NCI-H2227 (cell line): ENCODE measurements around the gene AMH.

Source experiments
- DNase-seq: peaks from one replicate; lab custom pipeline; 2025; ENCODE audit not compliant: unreplicated experiment; lab: John Stamatoyannopoulos, UW

Gene AMH

DNA sequence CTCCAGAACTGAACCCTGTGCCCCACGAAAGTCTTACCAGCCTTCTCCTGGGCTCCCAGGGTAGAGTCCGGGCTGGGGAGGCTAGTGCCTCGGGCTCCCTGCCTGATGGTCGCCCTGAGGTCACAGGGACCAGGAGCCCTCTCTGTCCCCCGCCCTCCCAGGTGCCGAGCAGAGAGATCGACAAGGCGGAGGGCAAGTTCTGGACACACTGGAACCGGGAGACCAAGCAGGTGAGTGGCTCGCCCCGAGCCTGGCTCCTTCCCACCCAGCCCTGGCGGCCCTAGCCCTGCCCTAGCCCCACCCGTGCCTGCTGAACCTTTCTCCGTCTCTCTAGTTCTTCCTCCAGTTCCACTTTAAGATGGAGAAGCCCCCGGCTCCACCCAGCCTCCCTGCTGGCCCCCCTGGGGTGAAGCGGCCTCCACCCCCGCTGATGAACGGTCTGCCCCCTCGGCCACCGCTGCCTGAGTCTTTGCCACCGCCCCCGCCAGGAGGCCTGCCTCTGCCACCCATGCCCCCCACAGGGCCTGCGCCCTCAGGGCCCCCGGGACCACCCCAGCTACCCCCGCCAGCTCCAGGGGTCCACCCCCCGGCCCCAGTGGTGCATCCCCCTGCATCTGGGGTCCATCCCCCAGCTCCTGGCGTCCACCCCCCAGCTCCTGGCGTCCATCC lies 1.6 kb upstream of the AMH start:
- DNase-seq: no peak

- no peak for DNase-seq
Measured at GRCh38 chr19:2248136-2249009, 750 bp upstream of the AMH start.

- DNase-seq: no peak
Measured at GRCh38 chr19:2249880-2250765, 1.0 kb downstream of the AMH start.

GRCh38 chr19:2250766-2251105 lies 1.6 kb downstream of the AMH start:
- DNase-seq: no peak

GRCh38 chr19:2251106-2252054 lies 2.3 kb downstream of the AMH start:
- no peak for DNase-seq

GRCh38 chr19:2252055-2252796 lies 3.1 kb downstream of the AMH start:
- no peak for DNase-seq

GRCh38 chr19:2252797-2253105 lies 3.6 kb downstream of the AMH start:
- no peak for DNase-seq

DNA sequence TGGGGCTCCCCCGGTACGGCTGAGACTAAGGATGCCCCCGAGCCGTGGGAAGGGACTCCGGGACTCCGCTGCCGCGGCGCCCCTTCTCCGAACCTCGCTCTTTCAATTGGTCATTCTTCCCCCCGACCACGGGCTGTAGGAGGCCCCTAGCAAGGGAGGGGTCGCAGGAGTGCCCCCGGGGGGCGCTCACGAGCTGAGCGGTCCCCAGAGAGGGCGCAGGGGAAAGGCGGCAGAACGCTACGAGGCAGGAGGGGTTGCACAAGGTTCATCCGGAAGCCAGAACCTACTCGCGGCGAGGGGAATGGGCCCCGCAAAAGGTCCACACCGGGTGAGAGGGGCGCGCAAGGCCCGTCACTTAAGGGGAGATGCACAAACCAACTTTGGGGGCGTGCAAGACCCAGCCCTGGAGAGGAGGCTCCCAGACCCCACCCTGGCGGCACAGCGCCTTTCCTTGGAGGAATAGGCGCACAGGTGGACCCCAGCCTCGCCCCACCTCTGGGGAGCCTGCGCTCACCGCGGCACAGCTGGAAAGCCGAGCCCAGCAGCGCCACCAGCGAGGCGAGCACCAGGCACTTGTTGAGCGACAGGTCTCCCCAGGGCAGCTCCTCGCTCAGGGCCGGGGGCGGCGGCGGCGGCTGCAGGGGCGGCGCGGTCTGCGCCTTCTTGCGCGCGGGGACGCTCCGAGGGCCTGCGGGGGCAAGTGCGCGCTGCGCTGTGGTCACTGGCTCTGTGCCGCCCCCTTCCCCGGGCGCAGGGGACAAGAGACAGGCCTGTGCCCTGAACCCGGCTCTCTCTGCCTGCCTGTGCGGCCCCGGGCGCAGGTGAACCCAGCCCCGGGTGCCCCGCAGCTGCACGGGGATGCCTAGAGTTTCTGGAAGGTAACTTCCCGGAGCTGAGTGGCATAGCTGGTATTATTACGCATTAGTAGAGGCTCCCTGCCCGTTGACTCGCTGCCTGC lies 4.3 kb downstream of the AMH start:
- peak; percentile 52 for DNase-seq

DNA sequence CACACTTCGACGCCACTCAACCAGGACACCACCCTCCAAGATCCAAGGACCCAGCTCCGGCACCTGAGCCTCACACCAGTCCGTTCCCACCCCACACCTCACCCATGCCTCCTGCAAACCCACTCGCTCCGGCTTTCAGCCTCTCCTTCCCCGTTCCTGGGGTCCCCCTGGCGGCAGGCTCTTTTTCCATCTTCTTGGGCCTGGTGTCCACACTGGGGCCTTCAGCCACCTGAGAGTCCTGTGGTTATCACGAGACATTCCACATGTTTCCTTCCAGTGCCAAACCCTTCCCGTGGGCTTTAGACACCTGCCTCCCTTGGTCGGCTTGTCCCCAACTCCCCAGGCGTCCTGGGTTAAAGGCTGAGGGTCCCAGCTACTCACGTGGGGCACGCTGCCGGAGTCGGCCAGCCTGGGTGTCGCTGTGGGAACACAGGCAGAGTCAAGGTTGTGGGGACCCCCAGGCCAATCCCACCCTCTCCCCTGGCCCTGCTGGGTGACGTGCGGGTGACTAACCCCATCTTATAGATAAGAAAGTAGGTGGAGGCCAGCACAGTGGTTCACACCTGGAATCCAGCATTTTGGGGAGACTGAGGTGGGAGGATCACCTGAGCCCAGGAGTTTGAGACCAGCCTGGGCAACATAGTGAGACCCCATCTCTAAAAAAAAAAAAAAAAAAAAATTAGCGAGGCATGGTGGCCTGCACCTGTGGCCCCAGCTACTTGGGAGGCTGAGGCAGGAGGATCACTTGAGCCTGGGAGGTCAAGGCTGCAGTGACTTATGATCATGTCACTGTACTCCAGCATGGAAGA lies 5.1 kb downstream of the AMH start:
- DNase-seq: peak; percentile 42

DNA sequence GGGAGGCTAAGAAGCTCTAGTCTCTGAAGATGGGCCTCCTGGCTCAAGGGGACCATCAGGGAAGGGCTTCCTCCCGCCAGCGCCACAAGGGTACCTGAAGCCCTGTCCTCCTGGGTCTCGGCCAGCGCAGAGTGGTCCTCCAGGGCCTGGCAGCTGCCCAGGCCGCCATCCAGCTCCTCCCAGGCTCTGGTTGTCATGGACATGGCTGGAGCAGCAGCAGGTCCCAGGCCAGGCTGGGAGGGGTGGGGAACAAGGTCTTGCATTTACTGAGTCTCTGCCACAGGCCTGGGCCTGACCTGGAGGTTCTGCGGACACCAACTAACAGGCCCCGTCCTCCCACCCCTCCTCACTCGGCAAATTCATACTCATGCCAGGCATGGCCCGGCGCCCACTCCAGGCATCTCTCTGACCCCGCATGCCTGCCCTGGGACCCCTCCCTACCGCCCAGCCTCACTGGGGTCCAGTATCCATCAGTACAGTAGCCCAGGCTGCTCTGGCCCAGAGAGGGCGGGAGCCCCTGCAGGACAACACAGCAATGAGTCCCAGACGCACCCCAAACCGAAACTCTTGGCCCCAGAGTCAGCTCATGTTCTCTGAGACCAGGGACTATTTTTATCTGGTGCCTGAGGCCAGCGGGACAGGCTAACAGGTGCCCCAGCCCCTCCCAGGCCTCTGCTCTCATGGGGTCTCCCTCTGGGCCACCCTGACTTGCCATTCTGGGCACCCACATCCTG lies 6.2 kb downstream of the AMH start:
- no peak for DNase-seq

- no peak for DNase-seq
Measured at GRCh38 chr19:2255982-2256685, 7.0 kb downstream of the AMH start, which contains the start of gene JSRP1. JSRP1 (minus strand) TSS chr19:2256417; CDS start chr19:2255314, 1,103 bp downstream.

DNA sequence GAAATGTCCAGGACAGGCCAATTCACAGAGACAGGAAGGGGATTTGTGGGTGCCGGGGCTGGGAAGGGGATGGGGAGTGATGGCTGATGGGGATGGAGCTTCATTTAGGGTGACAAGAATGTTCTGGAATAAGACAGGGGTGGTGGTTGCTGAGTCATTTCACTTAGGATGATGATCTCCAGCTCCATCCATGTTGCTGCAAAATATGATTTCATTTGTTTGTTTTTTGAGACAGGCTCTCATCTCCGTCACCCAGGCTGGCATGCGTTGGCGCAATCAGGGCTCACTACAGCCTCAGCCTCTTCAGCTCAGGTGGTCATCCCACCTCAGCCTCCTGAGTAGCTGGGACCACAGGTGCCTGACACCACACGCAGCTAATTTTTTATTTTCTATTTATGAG lies 10.2 kb downstream of the AMH start:
- DNase-seq: no peak

GRCh38 chr19:2260341-2260805 lies 11.2 kb downstream of the AMH start:
- DNase-seq: no peak

DNA sequence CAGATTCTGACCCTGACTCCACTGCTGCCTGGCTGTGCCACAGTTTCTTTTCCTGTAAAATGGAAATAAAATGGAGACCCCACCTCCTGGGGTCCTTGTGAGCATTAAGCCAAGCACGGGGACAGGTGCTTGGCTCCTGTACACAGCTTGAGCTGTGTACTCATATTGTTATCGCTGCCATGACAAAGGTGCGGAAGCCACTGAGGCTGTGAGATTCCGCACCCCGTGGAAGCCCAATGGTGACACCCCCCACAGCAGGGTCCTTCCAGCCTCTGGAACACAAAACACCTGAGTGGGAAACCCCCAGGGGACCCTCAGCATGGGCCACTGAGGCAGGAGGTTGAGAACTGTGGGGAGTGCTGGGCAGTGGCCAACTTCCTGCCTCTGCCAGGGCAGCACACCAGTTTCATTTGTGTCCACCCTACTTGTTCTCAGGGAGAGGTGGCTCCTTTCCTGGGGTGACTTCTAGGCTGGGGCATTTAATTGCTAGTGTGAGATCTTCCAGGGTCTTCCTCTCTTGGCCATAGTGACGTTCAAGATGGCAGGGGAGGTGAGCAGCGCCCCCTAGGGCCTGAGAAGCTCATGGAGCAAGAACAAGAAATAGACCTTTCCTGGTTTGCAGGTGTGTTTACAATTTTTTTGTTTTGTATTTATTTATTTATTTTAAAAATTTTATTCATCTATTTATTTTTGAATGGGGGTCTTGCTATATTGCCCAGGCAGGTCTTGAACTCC lies 12.5 kb downstream of the AMH start:
- no peak for DNase-seq

- no peak for DNase-seq
Measured at GRCh38 chr19:2266183-2266993, 17.3 kb downstream of the AMH start.
